ENCODE data around the gene DCLRE1B. TPM values are rescaled to one million over a fixed set of nuclear protein-coding genes. Genes with fewer than 3 reads are reported as not detected.
A peak's percentile ranks its signal among the peaks of the same experiment; 100 is the strongest.

Gene DCLRE1B
- total RNA-seq, 2 donors from 2014 or later, result 12.6 to 22.0 TPM

DNA sequence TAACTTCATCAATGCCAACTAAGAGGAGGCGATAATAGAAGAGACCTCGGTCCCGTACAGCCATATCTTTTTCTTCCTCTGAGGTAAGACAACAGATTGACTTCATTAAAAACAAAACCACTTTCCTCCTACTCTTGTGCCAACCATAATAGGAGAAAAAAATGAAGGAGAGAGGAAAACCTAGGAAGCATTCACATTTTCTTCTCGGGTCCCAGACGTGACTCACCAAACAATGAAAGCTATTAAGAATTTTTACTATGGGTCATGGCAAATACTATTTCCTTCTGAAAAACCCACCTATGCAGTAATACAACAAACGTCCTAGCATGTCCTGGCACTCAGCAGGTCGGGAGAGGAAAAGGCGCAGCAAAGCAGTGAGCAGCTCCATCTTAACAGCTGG lies 9.2 kb upstream of the DCLRE1B start:
- H3K36me3 Mint-ChIP-seq, result peaks cover 36% of the 10 kb centered on the region
- H3K4me1 Mint-ChIP-seq (ENCODE audit: low read depth in 2 of 2), result peaks cover 28 to 31% of the 10 kb centered on the region in 2 donors
- H3K27me3 Mint-ChIP-seq, result no peaks in the 10 kb centered on the region
- H3K4me3 Mint-ChIP-seq, result no peak overlapping the region
- no peak for DNase-seq (ENCODE audit: low spot score)
- peak overlapping the region in 1 of 2 donors; percentile 28 for H3K27ac Mint-ChIP-seq
- H3K9me3 Mint-ChIP-seq, result no peaks in the 10 kb centered on the region
- ATAC-seq, result no peak

- Mint-ChIP-seq H3K27ac (peak overlapping the region; percentile 81 to 87), H3K9me3 (no peaks in the 10 kb centered on the region), H3K4me3 (no peak overlapping the region), H3K36me3 (peaks cover 39% of the 10 kb centered on the region), H3K4me1 (ENCODE audit: low read depth in 2 of 2) (peaks cover 48 to 55% of the 10 kb centered on the region in 2 donors), H3K27me3 (no peaks in the 10 kb centered on the region)
- ATAC-seq, result no peak
- DNase-seq (ENCODE audit: low spot score), result no peak
These were observed 6.8 kb upstream of the DCLRE1B start for GRCh38 chr1:113898241-113898814.

GRCh38 chr1:113899111-113899510 lies 6.0 kb upstream of the DCLRE1B start:
- ATAC-seq, result no peak
- Mint-ChIP-seq H3K36me3 (peaks cover 44% of the 10 kb centered on the region), H3K9me3 (no peaks in the 10 kb centered on the region), H3K4me1 (ENCODE audit: low read depth in 2 of 2) (peaks cover 50 to 63% of the 10 kb centered on the region in 2 donors), H3K4me3 (no peak overlapping the region), H3K27ac (peak overlapping the region; percentile 87 to 95), H3K27me3 (no peaks in the 10 kb centered on the region)
- DNase-seq (ENCODE audit: low spot score), result no peak

GRCh38 chr1:113901191-113901590 lies 3.9 kb upstream of the DCLRE1B start:
- Mint-ChIP-seq H3K27me3 (no peaks in the 10 kb centered on the region), H3K27ac (peak overlapping the region; percentile 87 to 95), H3K36me3 (peaks cover 36% of the 10 kb centered on the region), H3K4me3 (peak overlapping the region; percentile 48), H3K9me3 (no peaks in the 10 kb centered on the region), H3K4me1 (ENCODE audit: low read depth in 2 of 2) (peaks cover 51 to 63% of the 10 kb centered on the region in 2 donors)
- DNase-seq (ENCODE audit: low spot score) (no peak), ATAC-seq (no peak)

- H3K4me1 Mint-ChIP-seq (ENCODE audit: low read depth in 2 of 2), result peaks cover 46 to 51% of the 10 kb centered on the region in 2 donors
- H3K4me3 Mint-ChIP-seq, result peak overlapping the region; percentile 93
- H3K27me3 Mint-ChIP-seq, result no peaks in the 10 kb centered on the region
- peak overlapping the region; percentile 87 to 95 for H3K27ac Mint-ChIP-seq
- H3K9me3 Mint-ChIP-seq, result no peaks in the 10 kb centered on the region
- DNase-seq (ENCODE audit: low spot score) (no peak), ATAC-seq (no peak)
- peaks cover 27% of the 10 kb centered on the region for H3K36me3 Mint-ChIP-seq
These were observed 1.4 kb upstream of the DCLRE1B start for GRCh38 chr1:113903501-113904292.

- DNase-seq (ENCODE audit: low spot score) (no peak), ATAC-seq (no peak)
- Mint-ChIP-seq H3K27ac (peak overlapping the region; percentile 87 to 95), H3K36me3 (peaks cover 26% of the 10 kb centered on the region), H3K27me3 (no peaks in the 10 kb centered on the region), H3K4me1 (ENCODE audit: low read depth in 2 of 2) (peaks cover 45 to 47% of the 10 kb centered on the region in 2 donors), H3K9me3 (no peaks in the 10 kb centered on the region), H3K4me3 (peak overlapping the region; percentile 93)
These were observed 843 bp upstream of the DCLRE1B start for GRCh38 chr1:113904293-113904673.

DNA sequence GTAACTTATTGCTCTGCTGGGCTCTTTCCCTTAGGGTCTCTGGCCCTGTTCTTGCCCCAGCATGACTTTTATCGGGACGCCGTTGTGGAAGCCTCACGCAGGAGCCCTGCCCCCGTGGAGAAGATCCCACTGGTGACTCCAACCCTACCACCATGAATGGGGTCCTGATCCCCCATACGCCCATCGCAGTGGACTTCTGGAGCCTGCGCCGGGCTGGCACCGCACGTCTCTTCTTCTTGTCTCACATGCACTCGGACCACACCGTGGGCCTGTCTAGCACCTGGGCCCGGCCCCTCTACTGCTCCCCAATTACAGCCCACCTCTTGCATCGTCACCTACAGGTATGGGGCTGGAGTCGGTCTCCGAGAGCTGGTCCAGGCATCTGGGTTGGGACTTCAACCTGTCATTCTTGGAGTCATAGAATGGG lies 322 bp downstream of the DCLRE1B start:
- peak overlapping the region; percentile 93 for H3K4me3 Mint-ChIP-seq
- H3K4me1 Mint-ChIP-seq (ENCODE audit: low read depth in 2 of 2), result peaks cover 37 to 38% of the 10 kb centered on the region in 2 donors
- peak overlapping the region; percentile 87 to 95 for H3K27ac Mint-ChIP-seq
- peaks cover 22% of the 10 kb centered on the region for H3K36me3 Mint-ChIP-seq
- no peak for DNase-seq (ENCODE audit: low spot score)
- ATAC-seq, result no peak
- no peaks in the 10 kb centered on the region for H3K9me3 Mint-ChIP-seq
- H3K27me3 Mint-ChIP-seq, result no peaks in the 10 kb centered on the region

DNA sequence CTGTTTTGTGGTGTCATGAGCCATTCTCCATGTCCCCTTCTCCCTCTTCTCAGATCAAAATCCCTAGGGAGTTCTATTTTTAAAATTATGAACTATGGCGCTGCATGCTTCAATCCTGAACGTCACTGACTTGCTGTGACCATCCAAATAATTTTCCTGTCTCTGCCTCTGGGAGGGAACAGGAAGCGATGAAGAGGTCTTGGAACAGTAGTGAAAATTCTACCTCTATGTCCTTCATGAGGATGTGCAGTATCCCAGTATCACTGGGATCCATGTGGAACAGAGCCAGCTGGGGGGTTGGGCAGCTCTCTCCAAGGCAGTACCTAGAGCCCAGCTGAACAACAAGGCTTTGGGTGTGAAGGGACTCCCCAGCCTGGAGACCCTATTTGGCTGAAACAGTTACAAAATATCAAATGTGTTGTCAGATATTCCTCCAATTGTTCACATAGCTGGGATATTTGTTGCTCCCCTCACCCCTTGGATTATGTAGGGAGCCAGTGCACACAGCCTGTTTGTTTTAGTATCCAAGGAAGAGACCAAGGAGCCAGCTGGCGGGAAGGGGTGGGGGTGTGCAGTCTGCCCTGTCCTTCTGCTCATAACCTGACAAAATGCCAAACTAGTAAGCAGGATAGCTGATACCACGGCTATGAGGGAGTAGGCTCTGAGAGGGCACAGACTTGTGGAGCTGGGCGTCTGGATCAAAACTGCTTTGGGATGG lies 7.6 kb downstream of the DCLRE1B start:
- Mint-ChIP-seq H3K4me3 (no peak overlapping the region), H3K4me1 (ENCODE audit: low read depth in 2 of 2) (peaks cover 5 to 9% of the 10 kb centered on the region in 2 donors), H3K36me3 (peaks cover 18% of the 10 kb centered on the region), H3K27me3 (no peaks in the 10 kb centered on the region), H3K27ac (no peak overlapping the region), H3K9me3 (no peaks in the 10 kb centered on the region)
- no peak for ATAC-seq
- DNase-seq (ENCODE audit: low spot score), result no peak

- no peaks in the 10 kb centered on the region for H3K27me3 Mint-ChIP-seq
- peaks cover 5 to 9% of the 10 kb centered on the region in 2 donors for H3K4me1 Mint-ChIP-seq (ENCODE audit: low read depth in 2 of 2)
- peaks cover 18% of the 10 kb centered on the region for H3K36me3 Mint-ChIP-seq
These were observed 8.2 kb downstream of the DCLRE1B start for GRCh38 chr1:113913312-113913668.

DNA sequence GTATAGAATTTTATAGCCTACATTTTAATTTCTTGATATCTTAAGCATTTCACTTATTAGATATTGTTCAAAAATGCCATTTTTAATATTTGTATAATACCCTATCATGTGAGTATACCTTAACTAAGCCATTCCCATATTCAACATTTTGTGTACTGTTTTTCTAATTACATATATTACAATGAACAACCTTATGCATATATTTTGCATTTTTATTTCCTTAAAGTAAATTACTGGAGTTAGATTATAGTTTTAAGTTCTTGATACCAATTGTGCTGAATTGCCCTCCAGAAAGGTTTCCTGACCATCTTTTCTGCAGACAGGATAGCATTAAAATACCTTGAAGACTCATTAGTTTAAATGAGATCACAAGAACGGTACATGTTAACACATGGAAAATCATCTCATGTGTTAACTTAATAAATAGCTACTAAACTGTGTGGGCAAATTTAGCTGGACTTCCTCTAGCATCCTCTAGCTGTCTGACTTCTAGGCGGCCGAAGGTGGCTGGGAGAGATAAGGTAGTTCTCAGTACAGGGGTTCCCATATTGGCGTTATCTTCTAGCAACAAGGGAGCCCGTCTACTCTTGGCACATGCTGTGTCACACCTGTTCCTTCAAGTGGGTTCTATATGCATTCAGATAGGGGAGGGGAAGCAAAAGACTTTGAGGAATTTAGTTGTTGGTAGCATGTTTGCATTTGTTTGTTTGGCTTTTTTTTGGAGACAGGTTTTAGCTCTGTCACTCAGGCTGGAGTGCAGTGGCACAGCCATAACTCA lies 8.9 kb downstream of the DCLRE1B start:
- Mint-ChIP-seq H3K4me3 (no peak overlapping the region), H3K9me3 (no peaks in the 10 kb centered on the region), H3K4me1 (ENCODE audit: low read depth in 2 of 2) (peaks cover 5 to 6% of the 10 kb centered on the region in 2 donors), H3K36me3 (peaks cover 12% of the 10 kb centered on the region), H3K27ac (no peak overlapping the region), H3K27me3 (no peaks in the 10 kb centered on the region)
- ATAC-seq (no peak), DNase-seq (ENCODE audit: low spot score) (no peak)

More at GRCh38 chr1:113913312-113913668, 8.2 kb downstream of the DCLRE1B start:
- Mint-ChIP-seq H3K9me3 (no peaks in the 10 kb centered on the region), H3K4me3 (no peak overlapping the region), H3K27ac (no peak overlapping the region)
- DNase-seq (ENCODE audit: low spot score) (no peak), ATAC-seq (no peak)

- ATAC-seq (no peak), DNase-seq (ENCODE audit: low spot score) (no peak)
- Mint-ChIP-seq H3K4me1 (ENCODE audit: low read depth in 2 of 2) (peaks cover 0 to 6% of the 10 kb centered on the region in 2 donors), H3K36me3 (no peaks in the 10 kb centered on the region), H3K9me3 (no peaks in the 10 kb centered on the region), H3K27ac (no peak overlapping the region), H3K27me3 (no peaks in the 10 kb centered on the region), H3K4me3 (no peak overlapping the region)
These were observed 11.8 kb downstream of the DCLRE1B start for GRCh38 chr1:113916974-113917373.

DNA sequence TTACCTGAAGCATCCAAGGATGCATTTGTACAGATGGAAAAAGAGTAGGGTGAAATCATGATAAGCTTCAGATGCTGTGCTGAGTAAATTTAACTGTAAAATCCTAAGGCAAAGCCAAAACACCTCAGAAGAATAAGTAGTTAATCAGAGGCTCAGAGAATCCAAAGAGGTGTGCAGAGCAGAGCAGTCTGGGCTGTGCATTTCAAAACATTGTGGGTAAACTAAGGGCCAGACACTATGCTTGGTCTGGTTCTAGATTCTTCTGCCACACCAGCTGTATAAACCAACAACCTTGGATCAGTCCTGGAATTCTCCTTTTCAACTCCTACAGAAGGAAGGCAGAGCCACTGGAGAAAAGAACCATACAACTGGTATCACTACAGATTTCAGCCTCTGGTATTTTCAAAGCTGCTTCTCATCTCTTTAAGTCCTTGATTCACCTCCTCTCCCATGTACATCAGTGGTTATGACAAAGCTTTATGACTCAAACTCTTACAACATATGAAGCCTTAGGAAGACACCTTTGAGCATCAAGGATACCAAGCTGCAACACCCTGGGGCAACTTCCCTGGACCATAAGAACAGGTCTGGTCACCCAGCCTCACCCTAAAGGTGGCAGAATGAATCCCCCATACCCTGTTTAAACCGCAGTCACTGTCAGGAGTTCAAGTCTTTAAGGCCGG lies 12.4 kb downstream of the DCLRE1B start:
- Mint-ChIP-seq H3K9me3 (no peaks in the 10 kb centered on the region), H3K4me3 (no peak overlapping the region), H3K36me3 (no peaks in the 10 kb centered on the region), H3K27me3 (no peaks in the 10 kb centered on the region), H3K27ac (no peak overlapping the region), H3K4me1 (ENCODE audit: low read depth in 2 of 2) (peaks cover 0 to 6% of the 10 kb centered on the region in 2 donors)
- DNase-seq (ENCODE audit: low spot score) (no peak), ATAC-seq (peak in 1 of 2 donors; percentile 63)

DNA sequence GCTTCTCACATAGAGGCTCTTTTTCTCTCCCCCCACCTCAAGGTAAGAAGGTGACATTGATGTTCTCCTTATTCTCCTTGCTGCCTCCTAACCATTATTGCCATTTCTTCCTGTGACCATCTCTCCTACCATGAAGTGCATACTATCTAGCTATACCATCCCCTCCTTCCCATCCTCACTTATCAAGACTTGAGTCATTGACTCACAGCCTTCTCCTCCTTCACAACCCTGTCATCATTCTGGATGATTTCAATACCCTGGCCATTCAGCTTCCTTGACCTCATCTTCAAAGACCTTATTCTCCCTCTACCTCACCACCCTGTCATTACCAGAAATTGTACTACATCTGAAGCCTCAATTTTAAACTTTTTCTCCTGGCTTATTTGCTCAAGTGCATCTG lies 13.1 kb downstream of the DCLRE1B start:
- peaks cover 0 to 6% of the 10 kb centered on the region in 2 donors for H3K4me1 Mint-ChIP-seq (ENCODE audit: low read depth in 2 of 2)
- no peak overlapping the region for H3K27ac Mint-ChIP-seq
- DNase-seq (ENCODE audit: low spot score) (no peak), ATAC-seq (no peak)
- no peaks in the 10 kb centered on the region for H3K27me3 Mint-ChIP-seq
- no peaks in the 10 kb centered on the region for H3K36me3 Mint-ChIP-seq
- no peaks in the 10 kb centered on the region for H3K9me3 Mint-ChIP-seq
- no peak overlapping the region for H3K4me3 Mint-ChIP-seq

Data from natural killer cell treated with Interleukin-12 subunit alpha and Interleukin-12 subunit beta and Interleukin-15 and Interleukin-18, amount 100 ng/mL, for 72 hours (primary cell).